ENCODE results near the gene LY6G6C. TPM values are rescaled to one million over a fixed set of nuclear protein-coding genes. Genes with fewer than 3 reads are reported as not detected.

Gene LY6G6C
- total RNA-seq, 4 donors from 2014 or later: not detected

GRCh38 chr6:31764198-31764597 lies 42.7 kb upstream of the LY6G6C start:
- no peak overlapping the region for H3K27ac ChIP-seq (replicated peaks in 1 of 4)
- TF ChIP-seq POLR2A (IDR thresholded peaks at IDR 0.05; ENCODE audit: low read depth): no peak
- TF ChIP-seq, protein P1, sequence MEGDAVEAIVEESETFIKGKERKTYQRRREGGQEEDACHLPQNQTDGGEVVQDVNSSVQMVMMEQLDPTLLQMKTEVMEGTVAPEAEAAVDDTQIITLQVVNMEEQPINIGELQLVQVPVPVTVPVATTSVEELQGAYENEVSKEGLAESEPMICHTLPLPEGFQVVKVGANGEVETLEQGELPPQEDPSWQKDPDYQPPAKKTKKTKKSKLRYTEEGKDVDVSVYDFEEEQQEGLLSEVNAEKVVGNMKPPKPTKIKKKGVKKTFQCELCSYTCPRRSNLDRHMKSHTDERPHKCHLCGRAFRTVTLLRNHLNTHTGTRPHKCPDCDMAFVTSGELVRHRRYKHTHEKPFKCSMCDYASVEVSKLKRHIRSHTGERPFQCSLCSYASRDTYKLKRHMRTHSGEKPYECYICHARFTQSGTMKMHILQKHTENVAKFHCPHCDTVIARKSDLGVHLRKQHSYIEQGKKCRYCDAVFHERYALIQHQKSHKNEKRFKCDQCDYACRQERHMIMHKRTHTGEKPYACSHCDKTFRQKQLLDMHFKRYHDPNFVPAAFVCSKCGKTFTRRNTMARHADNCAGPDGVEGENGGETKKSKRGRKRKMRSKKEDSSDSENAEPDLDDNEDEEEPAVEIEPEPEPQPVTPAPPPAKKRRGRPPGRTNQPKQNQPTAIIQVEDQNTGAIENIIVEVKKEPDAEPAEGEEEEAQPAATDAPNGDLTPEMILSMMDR (IDR thresholded peaks at IDR 0.05): no peak
- no peak for TF ChIP-seq POLR2AphosphoS5 (IDR thresholded peaks at IDR 0.05)
- no peak for TF ChIP-seq EP300 (IDR thresholded peaks at IDR 0.05)
- no peak for DNase-seq (ENCODE audit: extremely low spot score)
- H3K4me1 ChIP-seq: peaks cover 4 to 25% (median 19%) of the 10 kb centered on the region in 4 donors
- intact Hi-C loops (cut with DNase I): no loop called here
- peaks cover 0 to 3% (median 0%) of the 10 kb centered on the region in 4 donors for H3K27me3 ChIP-seq
- H3K9me3 ChIP-seq: no peaks in the 10 kb centered on the region
- WGBS: 67% methylated on average over 3 of the region's 4 CpGs
- H3K4me3 ChIP-seq: no peak overlapping the region
- peaks cover 0 to 5% (median 0%) of the 10 kb centered on the region in 4 donors for H3K36me3 ChIP-seq

DNA sequence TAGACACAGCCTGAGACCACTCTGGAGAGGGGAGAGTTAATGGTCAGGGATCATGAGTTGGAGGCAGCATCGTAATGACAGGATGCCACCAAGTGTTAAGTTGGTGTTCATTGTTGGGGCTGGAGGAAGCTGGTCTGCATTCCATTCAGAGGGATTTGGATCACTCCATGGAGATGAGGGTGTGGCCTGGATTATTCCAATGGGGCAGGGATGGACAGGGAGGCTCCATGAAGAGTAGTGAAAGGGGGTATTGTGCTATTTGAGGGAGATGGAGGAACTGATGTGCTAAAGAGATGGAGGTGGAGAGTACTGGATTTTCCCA lies 42.0 kb upstream of the LY6G6C start:
- H3K27ac ChIP-seq (replicated peaks in 1 of 4): no peak overlapping the region
- no peaks in the 10 kb centered on the region for H3K9me3 ChIP-seq
- TF ChIP-seq POLR2A (IDR thresholded peaks at IDR 0.05; ENCODE audit: low read depth) (no peak), POLR2AphosphoS5 (IDR thresholded peaks at IDR 0.05) (no peak), EP300 (IDR thresholded peaks at IDR 0.05) (no peak)
- TF ChIP-seq, protein P1 (IDR thresholded peaks at IDR 0.05): no peak
- H3K36me3 ChIP-seq: peaks cover 0 to 5% (median 0%) of the 10 kb centered on the region in 4 donors
- WGBS: 22% methylated on average over 1 of the region's 1 CpG
- peaks cover 0 to 3% (median 0%) of the 10 kb centered on the region in 4 donors for H3K27me3 ChIP-seq
- intact Hi-C loops (cut with DNase I): no loop called here
- no peak for DNase-seq (ENCODE audit: extremely low spot score)
- H3K4me1 ChIP-seq: peaks cover 4 to 25% (median 19%) of the 10 kb centered on the region in 4 donors
- no peak overlapping the region for H3K4me3 ChIP-seq

DNA sequence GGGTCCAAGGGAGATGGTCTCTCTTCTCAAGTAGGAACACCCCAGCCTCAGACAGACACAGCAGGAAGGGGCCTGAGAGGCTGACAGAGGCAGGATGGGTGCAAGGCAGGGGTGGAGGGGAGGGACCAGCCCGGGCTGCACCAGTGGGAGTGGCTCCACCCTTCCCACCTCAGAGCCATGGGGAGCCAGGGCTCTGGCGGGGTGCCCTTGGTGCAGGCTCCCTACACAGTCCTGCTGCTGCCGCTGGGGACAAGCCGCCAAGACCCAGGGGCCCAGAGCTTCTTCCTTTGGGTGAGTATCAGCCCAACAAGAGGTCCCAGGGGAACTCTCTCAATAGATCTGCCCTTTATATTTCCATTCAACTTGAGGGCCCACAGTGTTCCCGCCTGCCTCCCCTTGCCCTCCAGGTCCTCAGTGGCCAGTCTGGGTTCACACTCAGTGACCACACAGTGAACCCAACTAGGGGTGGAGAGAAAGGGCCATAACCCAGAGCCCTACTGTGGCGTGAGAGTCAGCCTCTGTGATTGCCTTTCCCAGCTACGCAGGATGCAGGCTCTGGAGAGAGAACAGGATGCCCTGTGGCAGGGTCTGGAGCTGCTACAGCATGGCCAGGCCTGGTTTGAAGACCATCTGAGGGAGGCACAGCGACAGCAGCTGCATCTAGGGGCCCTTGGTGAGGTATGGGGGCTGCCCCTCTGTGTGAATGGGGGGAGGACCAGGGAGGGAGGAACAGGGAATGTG lies 41.5 kb upstream of the LY6G6C start:
- no peak overlapping the region for H3K4me3 ChIP-seq
- peaks cover 0 to 3% (median 0%) of the 10 kb centered on the region in 4 donors for H3K27me3 ChIP-seq
- intact Hi-C loops (cut with DNase I): no loop called here
- 77% methylated on average over 3 of the region's 8 CpGs for WGBS
- TF ChIP-seq POLR2A (IDR thresholded peaks at IDR 0.05; ENCODE audit: low read depth): no peak
- no peak for TF ChIP-seq POLR2AphosphoS5 (IDR thresholded peaks at IDR 0.05)
- TF ChIP-seq EP300 (IDR thresholded peaks at IDR 0.05): no peak
- TF ChIP-seq, protein P1 (IDR thresholded peaks at IDR 0.05): no peak
- peaks cover 0 to 5% (median 0%) of the 10 kb centered on the region in 4 donors for H3K36me3 ChIP-seq
- DNase-seq (ENCODE audit: extremely low spot score): no peak
- H3K27ac ChIP-seq (replicated peaks in 1 of 4): no peak overlapping the region
- peaks cover 4 to 25% (median 19%) of the 10 kb centered on the region in 4 donors for H3K4me1 ChIP-seq
- H3K9me3 ChIP-seq: no peaks in the 10 kb centered on the region

GRCh38 chr6:31762356-31762755 lies 40.8 kb upstream of the LY6G6C start, which contains the start of gene SAPCD1:
Gene SAPCD1, plus strand, starts transcription at chr6:31762656. Its CDS starts 399 bp downstream, at chr6:31763055.
- 74% methylated on average over 4 of the region's 4 CpGs for WGBS
- TF ChIP-seq POLR2A (IDR thresholded peaks at IDR 0.05; ENCODE audit: low read depth) (no peak), EP300 (IDR thresholded peaks at IDR 0.05) (no peak), POLR2AphosphoS5 (IDR thresholded peaks at IDR 0.05) (no peak)
- TF ChIP-seq, protein P1 (IDR thresholded peaks at IDR 0.05): no peak
- no peak within 1 kb of the TSS for H3K4me3 ChIP-seq
- H3K36me3 ChIP-seq: peaks cover 0 to 5% (median 0%) of the 10 kb centered on the region in 4 donors
- no peak for DNase-seq (ENCODE audit: extremely low spot score)
- H3K27me3 ChIP-seq: peaks cover 0 to 3% (median 0%) of the 10 kb centered on the region in 4 donors
- no peaks in the 10 kb centered on the region for H3K9me3 ChIP-seq
- H3K4me1 ChIP-seq: peaks cover 4 to 25% (median 19%) of the 10 kb centered on the region in 4 donors
- no peak within 1 kb of the TSS for H3K27ac ChIP-seq (replicated peaks in 1 of 4)
- intact Hi-C loops (cut with DNase I): no loop called here
